Measurements from ENCODE around the gene PIP4K2C. TPM values are rescaled to one million over a fixed set of nuclear protein-coding genes. Genes with fewer than 3 reads are reported as not detected.

Gene PIP4K2C
- total and polyA plus RNA-seq, 2 of the 4 experiments (the other 2 are of a cell fraction) = 12.5 to 23.1 TPM

DNA sequence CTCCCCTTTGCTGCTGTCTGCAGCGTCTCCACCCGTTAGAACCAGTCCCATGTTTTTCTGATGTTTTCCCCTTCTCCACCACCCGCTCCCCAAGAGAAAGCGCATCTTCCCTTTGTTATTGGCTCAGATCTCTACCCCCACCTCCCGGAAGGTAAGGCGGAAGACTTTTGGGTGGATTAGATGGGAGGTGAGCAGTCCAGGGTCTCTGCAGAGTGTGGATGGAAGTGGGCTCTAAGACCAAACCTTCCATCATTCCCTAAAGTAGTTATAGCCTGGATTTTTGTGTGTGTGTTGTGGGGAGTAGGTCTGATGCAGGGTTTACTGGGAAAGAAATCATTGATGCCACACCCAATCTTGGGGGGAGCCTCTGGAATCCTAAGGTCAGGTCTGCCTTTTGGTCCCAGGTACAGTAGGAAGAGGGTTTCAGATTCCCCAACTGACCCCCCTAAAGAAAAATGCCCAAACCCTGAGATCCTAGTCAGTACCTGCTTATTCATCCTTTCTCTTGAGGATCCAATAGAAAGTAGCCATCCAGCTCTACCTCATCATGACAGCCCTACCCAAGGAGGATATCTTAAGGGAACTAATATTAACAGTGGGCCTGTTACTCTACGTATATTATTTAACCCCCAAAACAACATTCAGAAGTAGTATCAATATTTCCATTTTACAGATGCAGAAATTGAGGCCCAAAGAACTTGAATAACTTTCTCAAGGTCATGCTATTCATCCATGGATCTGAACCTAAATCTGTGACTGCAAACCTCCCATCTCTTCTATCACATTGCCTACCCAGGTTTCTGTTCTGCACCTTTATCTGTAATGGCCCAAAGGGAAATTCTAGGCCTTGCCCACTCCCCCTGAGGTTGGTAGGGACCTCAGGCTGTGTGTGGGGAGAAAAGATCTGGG, 40.1 kb upstream of the PIP4K2C start:
- Histone ChIP-seq H2BK15ac (ENCODE audit: low read depth, low read length) (no peak overlapping the region), H3K4me3 (ENCODE audit: insufficient read depth, low read depth, low read length) (no peak overlapping the region), H4K8ac (ENCODE audit: low read depth in 2 of 2, low read length in 2 of 2) (no peak overlapping the region), H3K27ac (ENCODE audit: insufficient read depth, low read length) (no peak overlapping the region), H3K4ac (ENCODE audit: low read depth, low read length) (no peak overlapping the region), H3K23ac (ENCODE audit: low read depth, low read length) (no peak overlapping the region), H3K36me3 (ENCODE audit: control insufficient read depth, insufficient read depth, low read length) (no peaks in the 10 kb centered on the region), H3K4me2 (ENCODE audit: low read depth, low read length) (no peak overlapping the region), H3K4me1 (ENCODE audit: control insufficient read depth, insufficient read depth, low read length) (peaks cover 7% of the 10 kb centered on the region), H3K79me1 (ENCODE audit: low read depth in 1 of 2, low read length in 2 of 2) (peaks cover 4 to 14% of the 10 kb centered on the region in 2 experiments; a peak in 3 of 4 replicates), H4K5ac (ENCODE audit: low read depth, low read length) (no peak overlapping the region), H2BK120ac (ENCODE audit: low read depth, low read length) (no peak overlapping the region), H4K20me1 (ENCODE audit: insufficient read depth, low read length) (peaks cover 7% of the 10 kb centered on the region), H2BK5ac (ENCODE audit: low read depth, low read length, poor library complexity, severe bottlenecking) (no peak overlapping the region), H3K18ac (ENCODE audit: low read depth, low read length) (no peak overlapping the region), H3K9me3 (ENCODE audit: control insufficient read depth, insufficient read depth, low read length) (no peaks in the 10 kb centered on the region), H3K56ac (ENCODE audit: extremely low read depth, insufficient read depth, low read length) (no peak overlapping the region), H2BK20ac (ENCODE audit: low read depth, low read length) (no peak overlapping the region), H2AK5ac (ENCODE audit: low read depth, low read length) (no peak overlapping the region), H3K14ac (replicated peaks; ENCODE audit: low read depth, low read length) (no peak overlapping the region), H4K91ac (ENCODE audit: insufficient read depth, low read depth, low read length) (no peak overlapping the region), H3K9ac (ENCODE audit: low read depth, low read length) (no peak overlapping the region), H2AFZ (replicated peaks; ENCODE audit: low read length, poor library complexity) (peak overlapping the region; percentile 82), H3K9me1 (ENCODE audit: insufficient read depth, low read length) (peaks cover 12% of the 10 kb centered on the region), H3K27me3 (ENCODE audit: control insufficient read depth, insufficient read depth, low read length) (peaks cover 46% of the 10 kb centered on the region), H2AK9ac (replicated peaks; ENCODE audit: low read depth, low read length, poor library complexity) (no peak overlapping the region)
- no CpG with 5 or more reads among the region's 7 CpGs for WGBS, 2 experiments (ENCODE audit: extremely low coverage in 2 of 2, insufficient read length in 1 of 2)
- ChIA-PET CTCF (no interaction called here), POLR2A (ENCODE audit: unreplicated experiment) (no interaction called here)
- TF ChIP-seq CEBPB (IDR thresholded peaks at IDR 0.05; ENCODE audit: low read depth, low read length) (no peak), RFX5 (IDR thresholded peaks at IDR 0.05; ENCODE audit: low read depth, low read length) (no peak)
- TF ChIP-seq, protein P1, sequence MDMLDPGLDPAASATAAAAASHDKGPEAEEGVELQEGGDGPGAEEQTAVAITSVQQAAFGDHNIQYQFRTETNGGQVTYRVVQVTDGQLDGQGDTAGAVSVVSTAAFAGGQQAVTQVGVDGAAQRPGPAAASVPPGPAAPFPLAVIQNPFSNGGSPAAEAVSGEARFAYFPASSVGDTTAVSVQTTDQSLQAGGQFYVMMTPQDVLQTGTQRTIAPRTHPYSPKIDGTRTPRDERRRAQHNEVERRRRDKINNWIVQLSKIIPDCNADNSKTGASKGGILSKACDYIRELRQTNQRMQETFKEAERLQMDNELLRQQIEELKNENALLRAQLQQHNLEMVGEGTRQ (IDR thresholded peaks at IDR 0.05; ENCODE audit: low read depth, low read length) = no peak
- TF ChIP-seq, protein P2, sequence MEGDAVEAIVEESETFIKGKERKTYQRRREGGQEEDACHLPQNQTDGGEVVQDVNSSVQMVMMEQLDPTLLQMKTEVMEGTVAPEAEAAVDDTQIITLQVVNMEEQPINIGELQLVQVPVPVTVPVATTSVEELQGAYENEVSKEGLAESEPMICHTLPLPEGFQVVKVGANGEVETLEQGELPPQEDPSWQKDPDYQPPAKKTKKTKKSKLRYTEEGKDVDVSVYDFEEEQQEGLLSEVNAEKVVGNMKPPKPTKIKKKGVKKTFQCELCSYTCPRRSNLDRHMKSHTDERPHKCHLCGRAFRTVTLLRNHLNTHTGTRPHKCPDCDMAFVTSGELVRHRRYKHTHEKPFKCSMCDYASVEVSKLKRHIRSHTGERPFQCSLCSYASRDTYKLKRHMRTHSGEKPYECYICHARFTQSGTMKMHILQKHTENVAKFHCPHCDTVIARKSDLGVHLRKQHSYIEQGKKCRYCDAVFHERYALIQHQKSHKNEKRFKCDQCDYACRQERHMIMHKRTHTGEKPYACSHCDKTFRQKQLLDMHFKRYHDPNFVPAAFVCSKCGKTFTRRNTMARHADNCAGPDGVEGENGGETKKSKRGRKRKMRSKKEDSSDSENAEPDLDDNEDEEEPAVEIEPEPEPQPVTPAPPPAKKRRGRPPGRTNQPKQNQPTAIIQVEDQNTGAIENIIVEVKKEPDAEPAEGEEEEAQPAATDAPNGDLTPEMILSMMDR (conservative IDR thresholded peaks at IDR 0.05; ENCODE audit: low read depth, low read length) = no peak
- dilution Hi-C loops (cut with HindIII; ENCODE audit: low sequenced_read_pairs, unreplicated experiment) (loop anchor here (25.0 kb wide), 1 partner anchor 111 kb away; no protein-coding TSS in a partner anchor), in situ Hi-C loops (cut with MboI; ENCODE audit: low sequenced_read_pairs) (no loop called here), intact Hi-C loops (cut with micrococcal nuclease) (no loop called here)
- DNase-seq (no peak), ATAC-seq (ENCODE audit: low read depth) (no peak)
- BruUV-seq (replicated peaks) = no TSS peak

Measured in IMR-90 (cell line).